GM19025 (cell line): ENCODE measurements around the gene PRSS21.

Experiments used
- ATAC-seq: cut with Tn5 transposase; IDR thresholded peaks from one replicate; pipeline ENCODE4 v1.9.1; 2021; ENCODE audit warnings: mild to moderate bottlenecking, low read depth, moderate library complexity; ENCODE audit not compliant: unreplicated experiment

PRSS21 gene

GRCh38 chr16:2779151-2779920, 37.7 kb upstream of the PRSS21 start:
- no peak for ATAC-seq

DNA sequence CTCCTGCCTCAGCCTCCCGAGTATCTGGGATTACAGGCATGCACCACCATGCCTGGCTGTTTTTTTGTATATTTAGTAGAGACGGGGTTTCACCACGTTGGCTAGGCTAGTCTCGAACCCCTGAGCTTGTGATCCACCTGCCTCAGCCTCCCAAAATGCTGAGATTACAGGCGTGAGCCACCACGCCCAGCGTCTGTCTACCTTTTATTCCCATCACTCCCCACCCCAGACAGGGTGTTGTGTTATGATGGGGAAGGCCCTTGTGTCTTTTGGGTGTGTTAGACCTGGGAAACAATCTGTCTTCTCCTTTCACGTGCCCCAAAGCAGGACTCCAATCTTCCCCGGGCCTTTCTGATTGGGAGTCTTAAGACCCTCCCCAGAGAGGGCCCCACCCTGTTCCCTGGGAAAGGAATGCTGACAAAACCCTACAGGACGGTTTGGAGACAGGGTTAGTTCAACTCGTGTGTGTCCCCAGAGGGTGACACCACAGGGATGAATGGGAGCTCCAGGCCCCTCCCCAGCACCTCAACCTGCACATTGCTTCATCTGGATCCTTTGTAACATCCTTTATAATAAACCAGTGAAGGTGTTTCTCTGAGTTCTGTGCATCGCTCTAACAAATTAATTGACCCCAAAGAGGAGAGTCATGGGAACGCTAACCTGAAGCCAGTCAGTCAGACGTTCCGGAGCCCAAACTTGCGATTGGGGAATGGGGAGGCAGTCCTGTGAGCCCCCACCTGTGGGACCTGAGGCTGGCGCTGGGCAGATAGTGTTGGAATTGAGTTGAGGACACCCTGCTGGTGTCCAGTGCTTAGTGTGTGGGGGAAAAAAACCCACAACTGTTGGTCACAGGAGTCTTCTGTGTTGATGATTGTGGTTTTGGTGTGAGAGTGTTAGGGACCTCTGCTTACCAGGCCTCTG, 36.8 kb upstream of the PRSS21 start:
- ATAC-seq, result no peak

- no peak for ATAC-seq
These were observed 34.3 kb upstream of the PRSS21 start for GRCh38 chr16:2782583-2783351.

DNA sequence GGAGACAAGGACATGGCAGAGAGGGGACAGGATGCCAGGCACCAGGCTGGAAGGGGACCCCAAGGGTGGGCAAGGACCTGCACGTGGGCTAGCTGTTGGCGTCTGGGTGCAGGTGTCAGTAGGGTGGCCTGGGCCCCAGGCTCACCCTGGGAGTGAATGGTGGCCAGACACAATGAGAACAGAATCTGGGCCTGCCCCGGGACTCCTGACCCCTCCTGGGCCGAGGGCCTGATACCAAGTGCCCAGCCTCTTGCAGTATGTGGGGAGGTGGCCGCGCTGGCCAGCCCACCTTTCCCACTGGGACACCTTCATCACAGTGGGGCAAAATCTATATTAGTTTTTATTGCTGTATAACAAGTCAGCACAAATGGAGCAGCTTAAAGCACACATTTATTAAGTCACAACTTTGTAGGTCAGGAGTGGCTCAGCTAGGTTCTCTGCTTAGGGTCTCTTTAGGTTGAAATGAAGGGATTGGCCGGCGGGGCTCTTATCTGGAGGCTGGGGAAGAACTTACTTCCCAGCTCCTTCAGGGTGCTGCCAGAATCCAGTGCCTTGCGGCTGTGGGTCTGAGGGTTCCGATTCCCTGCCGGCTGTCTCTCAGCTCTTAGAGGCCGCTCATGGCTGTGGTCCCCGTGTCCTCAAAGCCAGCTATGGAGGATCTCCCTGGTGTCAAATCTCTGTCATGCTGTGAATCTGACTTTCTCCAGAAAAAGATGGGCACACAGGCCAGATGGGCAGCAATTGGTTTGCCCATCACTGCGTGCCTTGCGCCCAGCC, 33.3 kb upstream of the PRSS21 start:
- ATAC-seq, result no peak

DNA sequence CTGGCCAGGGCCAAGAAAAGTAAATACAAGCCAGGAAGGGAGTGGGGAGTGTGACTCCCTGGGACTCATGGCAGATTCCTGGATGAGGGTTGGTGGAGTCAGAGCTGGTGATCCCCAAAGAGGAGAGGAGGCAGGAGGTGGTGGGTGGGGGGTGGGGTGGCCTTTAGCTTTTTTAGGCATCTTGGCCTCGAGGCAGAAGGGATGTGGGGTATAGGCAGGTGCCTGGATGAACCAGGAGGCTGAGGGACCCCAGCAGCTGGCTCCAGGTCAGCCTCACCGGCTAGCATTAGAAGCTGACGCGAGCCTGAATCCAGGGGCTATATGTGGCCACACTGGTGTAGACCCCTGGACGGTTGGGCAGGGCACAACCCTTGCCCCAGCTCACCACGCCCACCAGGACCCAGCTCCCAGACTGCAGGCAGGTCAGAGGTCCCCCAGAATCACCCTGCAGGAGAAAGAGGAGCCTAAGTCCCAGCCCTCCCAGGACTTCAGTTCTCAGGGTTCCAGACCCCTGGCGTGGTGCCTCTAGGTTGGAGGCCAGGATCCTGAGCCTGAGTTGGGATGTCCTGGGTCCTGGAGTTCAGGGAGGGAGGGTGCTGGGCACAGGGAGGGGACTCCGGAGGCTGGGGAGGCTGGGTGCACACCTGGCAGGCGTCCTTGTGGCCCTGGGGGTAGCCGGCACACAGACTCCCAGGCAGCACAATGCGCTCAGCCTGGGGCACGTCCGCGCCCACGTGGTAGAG, 32.5 kb upstream of the PRSS21 start:
- no peak for ATAC-seq

DNA sequence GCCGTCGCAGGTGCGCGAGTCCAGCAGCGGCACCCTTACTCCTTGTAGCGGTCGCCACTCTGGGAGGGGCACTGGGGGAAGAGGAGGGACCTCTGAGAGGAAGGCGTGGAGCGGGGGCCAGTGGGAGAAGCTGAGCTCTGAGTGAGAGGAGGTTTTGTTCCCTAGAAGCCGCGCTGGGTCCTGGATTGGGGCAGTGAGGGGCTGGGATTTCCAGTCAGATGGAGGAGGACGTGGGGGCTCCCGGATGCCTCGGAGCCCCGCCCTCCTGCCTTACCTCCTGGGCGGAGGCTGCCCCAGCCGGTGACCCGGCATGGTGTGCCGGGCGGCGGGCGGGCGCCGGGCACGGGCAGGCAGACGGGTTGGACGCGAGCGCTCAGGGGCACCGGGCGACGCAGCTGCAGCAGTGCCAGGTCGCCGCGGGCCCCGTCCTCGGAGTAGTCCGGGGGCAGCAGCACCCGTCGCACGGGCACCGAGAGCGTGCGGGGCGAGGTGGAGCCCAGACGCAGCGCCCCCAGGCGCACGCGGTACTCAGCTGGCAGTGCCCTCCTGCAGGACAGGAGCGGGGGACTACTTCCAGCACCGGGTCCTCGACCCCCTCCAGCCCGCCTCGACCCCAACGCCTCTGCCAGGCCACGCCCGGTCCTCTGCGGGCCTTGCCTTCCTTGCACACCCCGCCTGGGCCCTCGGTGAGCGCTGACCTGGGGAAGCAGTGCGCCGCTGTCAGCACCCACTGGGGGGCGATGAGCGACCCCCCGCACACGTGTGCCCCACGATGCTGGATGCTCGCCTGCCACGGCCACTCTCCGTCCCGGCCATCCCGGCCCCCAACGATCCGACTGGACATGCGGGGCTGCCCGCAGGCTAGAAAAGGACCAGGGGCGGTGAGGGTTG, 31.7 kb upstream of the PRSS21 start:
- ATAC-seq, result no peak

DNA sequence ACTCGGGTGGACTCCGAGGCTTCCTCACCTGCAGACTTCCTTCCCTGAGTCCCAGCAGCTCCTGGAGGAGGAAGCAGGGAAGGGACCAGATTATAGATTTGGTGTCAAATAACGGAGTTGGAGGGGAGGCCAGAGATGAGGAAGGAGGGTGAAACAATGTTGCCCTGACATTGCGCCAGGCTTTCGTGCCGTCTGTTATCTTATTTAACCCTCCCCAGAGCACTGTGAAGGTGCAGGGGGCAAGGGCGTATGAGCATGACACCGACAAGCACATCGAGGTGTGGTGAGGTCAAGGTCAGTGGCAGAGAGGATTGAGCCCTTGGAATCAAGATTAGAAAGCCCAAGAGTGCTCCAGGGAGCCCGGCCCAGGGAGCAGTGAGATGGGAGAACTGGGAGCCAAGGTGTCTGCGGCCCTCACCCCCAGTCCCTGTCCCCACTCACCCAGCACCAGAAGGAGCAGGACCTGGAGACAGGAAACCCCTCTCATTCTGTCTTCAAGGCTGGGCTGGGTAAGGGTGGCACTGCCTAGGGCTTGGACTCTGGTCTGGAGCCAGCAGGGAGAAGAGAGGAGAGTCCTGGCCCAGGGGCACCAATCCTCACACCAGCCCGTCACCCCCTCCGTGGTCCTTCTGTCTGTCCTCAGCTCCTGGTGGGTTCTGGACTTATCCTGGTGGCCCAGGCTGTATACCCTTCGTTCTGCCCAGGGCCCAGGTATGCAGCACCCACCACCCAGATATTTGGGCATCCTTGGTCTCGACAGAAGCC, 30.8 kb upstream of the PRSS21 start:
- no peak for ATAC-seq

GRCh38 chr16:2786826-2787151, 30.2 kb upstream of the PRSS21 start:
- ATAC-seq, result no peak

DNA sequence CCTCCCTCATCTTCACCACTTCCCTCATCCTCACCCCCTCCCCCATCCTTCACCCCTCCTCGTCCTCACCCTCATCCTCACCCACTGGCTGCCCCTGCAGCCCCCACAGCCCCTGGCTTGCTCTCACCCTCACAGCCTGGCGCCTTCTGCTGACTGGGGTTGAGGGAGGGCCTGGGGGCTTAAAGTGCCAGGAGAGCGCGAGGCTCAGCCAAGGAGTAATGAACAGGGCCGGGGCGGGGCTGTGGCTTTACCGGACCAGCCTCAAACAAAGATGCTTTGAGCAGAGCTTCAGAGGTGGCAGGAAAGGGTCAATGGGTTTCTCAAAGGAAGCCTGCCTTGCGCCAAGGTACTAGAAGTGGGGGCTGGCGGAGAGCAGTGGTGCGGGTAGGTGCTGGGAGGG, 29.6 kb upstream of the PRSS21 start, which contains the start of gene PRSS33:
Gene PRSS33 (minus strand): TSS at position 155 of the 400 bp plus-strand sequence. CDS start 1,013 bp downstream, outside the sequence.
- no peak for ATAC-seq

DNA sequence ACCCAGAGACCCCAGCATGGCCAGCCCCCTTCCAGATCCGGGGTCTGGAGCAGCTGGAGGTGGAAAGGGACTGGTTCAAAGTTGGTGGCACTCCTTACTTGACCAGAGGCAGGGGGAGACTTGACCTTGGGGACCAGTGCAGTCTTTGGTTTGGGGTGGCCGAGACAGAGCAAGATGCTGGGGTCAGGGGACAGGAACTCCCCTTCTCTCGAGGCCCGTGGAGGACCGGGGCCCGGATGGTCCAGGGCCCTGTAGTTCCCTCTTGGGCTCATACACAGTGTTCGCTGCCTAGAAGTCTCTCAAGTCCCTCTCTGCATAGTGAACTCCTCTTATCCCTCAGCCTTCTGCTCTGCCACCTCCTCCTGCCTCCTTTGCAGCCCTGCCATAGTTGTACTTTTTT, 29.1 kb upstream of the PRSS21 start:
- no peak for ATAC-seq

DNA sequence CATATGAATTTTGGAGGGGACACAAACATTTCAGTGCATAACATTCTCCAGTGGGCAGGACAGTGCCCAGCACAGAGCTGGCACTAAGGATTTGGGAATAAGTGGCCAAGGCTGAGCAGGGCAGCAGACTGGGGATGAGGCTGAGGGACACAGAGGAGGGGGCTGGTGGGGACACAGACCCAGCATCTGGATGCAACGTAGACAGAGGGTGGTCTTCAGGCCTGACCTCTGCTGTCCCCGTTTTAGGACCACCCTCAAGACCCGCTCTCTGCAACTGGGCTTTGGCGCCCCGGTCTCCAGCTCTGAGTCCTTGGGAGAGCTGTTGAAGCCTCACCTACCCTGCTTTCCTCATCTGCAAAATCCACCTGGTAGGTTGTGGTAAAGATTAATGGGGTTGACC, 26.4 kb upstream of the PRSS21 start:
- ATAC-seq, result no peak

- no peak for ATAC-seq
These were observed 25.9 kb upstream of the PRSS21 start for GRCh38 chr16:2791174-2791573.

GRCh38 chr16:2792940-2793339, 24.1 kb upstream of the PRSS21 start:
- ATAC-seq, result no peak

DNA sequence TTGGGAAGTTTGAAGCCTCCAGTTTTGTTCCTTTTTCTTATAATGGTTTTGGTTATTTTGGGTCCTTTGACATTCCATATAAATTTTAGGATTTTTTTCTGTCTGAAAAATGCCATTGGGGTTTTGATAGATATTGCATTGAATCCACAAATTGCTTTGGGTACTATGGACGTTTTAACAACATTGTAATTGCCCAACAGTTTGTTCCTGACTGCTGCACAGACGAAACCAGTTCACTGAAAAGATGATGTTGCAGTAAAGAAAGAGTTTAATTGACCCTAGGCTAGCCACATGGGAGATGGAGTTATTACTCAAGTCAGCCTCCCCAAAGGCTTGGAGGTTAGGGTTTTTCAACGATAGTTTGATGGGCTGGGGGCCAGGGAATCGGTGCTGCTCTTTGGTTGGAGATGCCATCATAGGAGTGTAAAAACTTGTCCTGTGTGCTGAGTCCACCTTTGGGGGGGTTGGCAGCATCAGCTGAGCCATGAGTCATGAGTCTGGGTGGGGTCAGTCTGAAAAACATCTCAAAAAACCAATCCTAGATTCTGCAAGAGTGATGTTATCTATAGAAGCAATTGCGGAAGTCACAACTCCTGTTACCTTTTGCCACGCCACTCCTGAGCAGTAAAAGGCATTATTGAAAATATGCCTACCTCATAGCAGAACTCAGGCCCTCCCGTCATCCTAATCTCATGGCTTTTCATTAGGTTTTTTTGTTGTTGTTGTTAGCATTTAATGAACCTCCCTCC, 21.5 kb upstream of the PRSS21 start:
- no peak for ATAC-seq

GRCh38 chr16:2798723-2799204, 18.3 kb upstream of the PRSS21 start:
- no peak for ATAC-seq

DNA sequence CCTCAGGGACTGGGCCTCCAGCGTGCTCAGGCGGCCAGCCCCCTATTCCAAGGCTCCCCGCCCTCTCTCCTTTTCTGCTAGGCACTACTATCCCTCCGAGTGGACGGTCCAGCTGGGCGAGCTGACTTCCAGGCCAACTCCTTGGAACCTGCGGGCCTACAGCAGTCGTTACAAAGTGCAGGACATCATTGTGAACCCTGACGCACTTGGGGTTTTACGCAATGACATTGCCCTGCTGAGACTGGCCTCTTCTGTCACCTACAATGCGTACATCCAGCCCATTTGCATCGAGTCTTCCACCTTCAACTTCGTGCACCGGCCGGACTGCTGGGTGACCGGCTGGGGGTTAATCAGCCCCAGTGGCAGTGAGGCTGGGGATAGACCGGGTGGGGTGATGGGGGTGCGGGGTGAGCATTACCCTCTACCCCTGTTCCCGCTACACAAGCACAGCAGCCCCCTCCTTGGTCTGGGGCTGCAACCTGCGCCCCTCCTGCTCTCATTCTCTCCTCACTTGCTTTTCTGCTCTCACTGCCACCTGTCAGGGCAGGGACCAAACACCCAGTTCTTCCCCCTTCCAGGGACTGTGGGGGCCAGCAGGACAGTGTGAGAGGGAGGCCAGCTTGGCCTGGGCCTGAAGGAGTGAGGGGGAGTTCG, 17.7 kb upstream of the PRSS21 start:
- ATAC-seq, result no peak

DNA sequence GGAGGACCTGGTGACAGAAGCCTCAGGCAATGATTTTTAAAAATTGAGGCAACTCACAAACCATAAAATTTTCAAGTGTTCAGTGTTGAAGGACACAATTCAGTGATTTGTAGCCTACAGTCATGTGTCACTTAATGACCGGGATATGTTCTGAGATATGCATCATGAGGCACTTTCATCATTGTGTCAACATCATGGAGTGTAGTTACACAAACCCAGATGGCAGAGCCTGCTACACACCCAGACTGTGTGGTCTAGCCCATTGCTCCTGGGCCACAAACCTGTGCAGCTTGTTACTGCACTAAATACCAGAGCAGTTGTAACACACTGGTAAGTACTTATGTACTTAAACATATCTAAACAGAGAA, 17.2 kb upstream of the PRSS21 start:
- no peak for ATAC-seq
